GM19324 (cell line): Measurements from ENCODE around the gene LRRFIP1.

Source experiments
- ATAC-seq: cut with Tn5 transposase; IDR thresholded peaks from one replicate; pipeline ENCODE4 v1.9.1; 2021; ENCODE audit warnings: mild to moderate bottlenecking, moderate library complexity; ENCODE audit not compliant: unreplicated experiment, low FRiP score

The LRRFIP1 gene

GRCh38 chr2:237718277-237718634 lies 90.9 kb downstream of the LRRFIP1 start:
- no peak for ATAC-seq

- ATAC-seq = no peak
These were observed 93.1 kb downstream of the LRRFIP1 start for GRCh38 chr2:237720444-237720843.

- ATAC-seq = no peak
These were observed 93.6 kb downstream of the LRRFIP1 start for GRCh38 chr2:237720957-237721356.

- ATAC-seq = no peak
These were observed 94.1 kb downstream of the LRRFIP1 start for GRCh38 chr2:237721458-237721857.

GRCh38 chr2:237722616-237723015 lies 95.2 kb downstream of the LRRFIP1 start:
- no peak for ATAC-seq

- ATAC-seq = no peak
These were observed 95.6 kb downstream of the LRRFIP1 start for GRCh38 chr2:237723023-237723422.

GRCh38 chr2:237723602-237724001 lies 96.2 kb downstream of the LRRFIP1 start:
- no peak for ATAC-seq

GRCh38 chr2:237724811-237725478 lies 97.6 kb downstream of the LRRFIP1 start:
- ATAC-seq = no peak

- ATAC-seq = no peak
These were observed 98.3 kb downstream of the LRRFIP1 start for GRCh38 chr2:237725661-237726060.

- no peak for ATAC-seq
These were observed 99.0 kb downstream of the LRRFIP1 start for GRCh38 chr2:237726401-237726830.

GRCh38 chr2:237727363-237727762 lies 100.0 kb downstream of the LRRFIP1 start:
- no peak for ATAC-seq

GRCh38 chr2:237729681-237730475 lies 102.5 kb downstream of the LRRFIP1 start:
- ATAC-seq = no peak

GRCh38 chr2:237731663-237732062 lies 104.3 kb downstream of the LRRFIP1 start:
- no peak for ATAC-seq

GRCh38 chr2:237732070-237732469 lies 104.7 kb downstream of the LRRFIP1 start:
- ATAC-seq = no peak

- no peak for ATAC-seq
These were observed 105.5 kb downstream of the LRRFIP1 start for GRCh38 chr2:237732790-237733381.

- no peak for ATAC-seq
These were observed 106.4 kb downstream of the LRRFIP1 start for GRCh38 chr2:237733677-237734300.

- no peak for ATAC-seq
These were observed 107.7 kb downstream of the LRRFIP1 start for GRCh38 chr2:237734905-237735623.

GRCh38 chr2:237735798-237736197 lies 108.4 kb downstream of the LRRFIP1 start:
- no peak for ATAC-seq

GRCh38 chr2:237736783-237737182 lies 109.4 kb downstream of the LRRFIP1 start:
- no peak for ATAC-seq

- no peak for ATAC-seq
These were observed 109.9 kb downstream of the LRRFIP1 start for GRCh38 chr2:237737196-237737865.
